HUDEP-2 (cell line): ENCODE measurements around the gene PHOSPHO1.
"Not testable (repeated sequence)": the region's sequence is repeated elsewhere in the genome, so short reads cannot be mapped to it uniquely, and the experiment has no call there.

ENCODE experiments used
- DNase-seq, 76 experiments: peaks; one replicate each; lab custom pipeline; 2025; ENCODE audit not compliant: unreplicated experiment in 76 of 76; lab: John Stamatoyannopoulos, UW

The PHOSPHO1 gene

GRCh38 chr17:49230636-49231562, at the start of gene PHOSPHO1:
Gene PHOSPHO1, minus strand, starts transcription at chr17:49230787. Its CDS starts 4,096 bp downstream, at chr17:49226691.
- peak in 72 of 76 experiments; percentile 37 to 90 (median 76) for DNase-seq

DNA sequence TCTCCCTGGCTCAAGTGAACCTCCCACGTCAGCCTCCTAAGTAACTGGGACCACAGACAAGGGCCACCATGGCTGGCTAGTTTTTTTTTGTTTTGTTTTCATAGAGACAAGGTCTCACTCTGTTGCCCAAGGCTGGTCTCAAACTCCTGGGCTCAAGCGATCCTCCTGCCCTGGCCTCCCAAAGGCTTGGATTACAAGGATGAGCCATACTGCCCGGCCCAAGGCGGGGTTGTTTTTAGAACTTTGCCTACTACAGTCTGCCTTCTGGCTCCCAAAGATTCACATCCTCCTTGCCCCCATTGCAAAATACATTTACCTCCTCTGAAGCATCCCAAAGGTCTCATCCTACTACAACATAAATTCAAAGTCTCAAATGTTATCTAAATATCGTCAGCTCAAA, 49.5 kb upstream of the PHOSPHO1 start:
- DNase-seq, result no peak

DNA sequence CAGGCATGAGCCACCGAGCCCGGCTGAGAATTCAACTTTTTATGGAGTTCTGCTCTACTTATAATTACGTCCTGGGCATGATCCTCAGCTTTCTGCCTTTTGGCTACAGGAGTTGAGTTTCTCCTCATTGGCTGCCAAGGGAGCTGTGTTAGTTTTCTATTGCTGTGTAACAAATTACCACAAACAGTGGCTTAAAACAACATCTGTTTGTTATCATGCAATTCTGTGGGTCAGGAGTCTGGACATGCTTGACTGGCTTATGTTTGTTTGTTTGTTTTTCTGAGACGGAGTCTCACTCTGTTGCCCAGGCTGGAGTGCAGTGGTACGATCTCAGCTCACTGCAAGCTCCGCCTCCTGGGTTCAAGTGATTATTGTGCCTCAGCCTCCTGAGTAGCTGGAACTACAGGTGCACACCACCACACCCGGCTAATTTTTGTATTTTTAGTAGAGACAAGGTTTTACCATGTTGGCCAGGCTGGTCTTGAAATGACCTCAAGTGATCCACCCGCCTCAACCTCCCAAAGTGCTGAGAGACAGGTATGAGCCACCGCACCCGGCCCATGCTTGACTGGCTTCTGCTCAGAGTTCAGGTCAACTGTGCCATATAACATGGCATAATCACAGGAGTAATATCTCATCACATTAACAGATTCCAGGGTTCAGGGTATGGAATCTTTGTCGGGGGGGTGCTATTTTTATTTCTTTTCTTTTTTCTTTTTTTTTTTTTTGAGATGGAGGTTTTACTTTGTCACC, 48.9 kb upstream of the PHOSPHO1 start:
- not testable (repeated sequence) for DNase-seq

DNA sequence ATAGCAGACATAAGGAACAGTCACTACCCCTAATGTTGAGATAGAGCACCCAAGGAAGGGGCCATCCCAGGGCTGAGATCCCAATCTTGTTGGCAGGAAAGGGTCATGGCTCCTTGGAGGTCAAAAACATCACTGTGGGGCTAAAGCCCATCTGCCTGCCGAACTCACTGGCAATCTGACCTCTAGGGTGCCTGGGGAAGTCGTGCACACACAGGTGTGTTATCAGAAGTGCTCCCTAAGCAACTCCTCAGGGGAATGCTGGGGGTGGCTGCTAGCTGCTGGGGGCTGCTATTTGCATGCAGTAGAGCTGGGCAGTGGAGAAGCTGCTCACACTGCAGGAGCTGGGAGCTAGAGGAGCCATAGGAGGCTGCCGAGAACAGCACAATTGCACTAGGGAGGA, 47.5 kb upstream of the PHOSPHO1 start:
- DNase-seq, result no peak

DNA sequence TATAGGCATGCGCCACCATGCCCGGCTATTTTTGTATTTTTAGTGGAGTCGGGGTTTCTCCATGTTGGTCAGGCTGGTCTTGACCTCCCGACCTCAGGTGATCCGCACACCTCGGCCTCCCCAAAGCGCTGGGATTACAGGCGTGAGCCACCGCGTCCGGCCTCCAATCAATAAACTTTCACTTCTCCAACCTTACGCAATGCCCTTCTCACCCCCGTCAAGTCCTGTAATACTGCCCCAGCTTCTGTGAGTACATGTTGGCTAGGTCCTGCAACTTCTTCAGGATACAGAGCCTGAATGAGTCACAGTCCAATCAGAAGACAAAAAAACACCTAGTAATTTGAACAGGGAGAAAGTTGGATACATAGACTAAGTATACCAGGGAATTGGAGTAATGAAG, 47.1 kb upstream of the PHOSPHO1 start:
- no peak for DNase-seq

DNA sequence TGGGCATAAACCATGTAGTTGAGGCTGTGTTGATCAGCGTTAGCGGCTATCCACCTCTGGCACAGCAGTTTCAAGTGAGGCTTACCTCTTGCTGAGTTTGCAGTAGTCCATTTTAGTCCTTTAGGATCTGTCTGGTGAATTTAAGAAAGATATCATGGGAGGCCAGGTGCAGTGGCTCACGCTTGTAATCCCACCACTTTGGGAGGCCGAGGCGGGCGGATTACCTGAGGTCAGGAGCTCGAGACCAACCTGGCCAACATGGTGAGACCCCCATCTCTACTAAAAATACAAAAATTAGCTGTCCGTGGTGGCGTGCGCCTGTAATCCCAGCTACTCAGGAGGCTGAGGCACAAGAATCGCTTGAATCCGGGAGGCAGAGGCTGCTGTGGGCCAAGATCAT, 45.4 kb upstream of the PHOSPHO1 start:
- DNase-seq, result not testable (repeated sequence)

DNA sequence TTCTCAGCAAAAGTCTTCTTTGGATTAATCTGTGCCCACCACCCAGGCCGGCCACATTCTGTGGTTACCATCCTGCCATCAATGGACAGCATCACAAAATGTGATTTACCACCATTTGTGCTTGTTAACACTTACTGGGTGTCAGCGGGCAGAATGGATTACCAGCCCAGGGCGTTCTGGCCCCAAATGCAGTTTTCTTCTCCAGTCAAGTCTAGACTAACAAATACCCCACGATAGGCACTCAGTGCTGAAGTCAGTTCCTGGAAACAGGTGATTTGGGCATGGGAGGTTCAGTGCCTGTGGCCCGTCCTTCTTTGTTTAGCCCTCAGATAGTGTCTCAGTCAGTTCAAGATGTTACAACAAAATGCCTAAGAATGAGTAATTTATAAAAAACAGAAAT, 38.8 kb upstream of the PHOSPHO1 start:
- DNase-seq, result no peak

- no peak for DNase-seq
Observed at GRCh38 chr17:49267912-49268311, 37.3 kb upstream of the PHOSPHO1 start.

GRCh38 chr17:49266233-49266632, 35.6 kb upstream of the PHOSPHO1 start:
- DNase-seq, result no peak

DNA sequence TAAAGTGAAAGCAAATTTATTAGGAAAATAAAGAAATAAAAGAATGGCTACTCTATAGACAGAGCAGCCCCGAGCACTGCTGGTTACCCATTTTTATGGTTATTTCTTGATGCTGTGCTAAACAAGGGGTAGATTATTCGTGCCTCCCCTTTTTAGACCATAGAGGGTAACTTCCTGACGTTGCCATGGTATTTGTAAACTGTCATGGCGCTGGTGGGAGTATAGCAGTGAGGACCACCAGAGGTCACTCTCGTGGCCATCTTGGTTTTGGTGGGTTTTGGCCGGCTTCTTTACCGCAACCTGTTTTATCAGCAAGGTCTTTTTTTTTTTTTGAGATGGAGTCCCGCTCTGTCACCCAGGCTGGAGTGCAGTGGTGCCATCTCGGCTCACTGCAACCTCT, 31.0 kb upstream of the PHOSPHO1 start:
- DNase-seq, result not testable (repeated sequence)

- peak in 5 of 76 experiments; percentile 13 to 38 (median 30) for DNase-seq
Observed at GRCh38 chr17:49260817-49261291, 30.3 kb upstream of the PHOSPHO1 start.

DNA sequence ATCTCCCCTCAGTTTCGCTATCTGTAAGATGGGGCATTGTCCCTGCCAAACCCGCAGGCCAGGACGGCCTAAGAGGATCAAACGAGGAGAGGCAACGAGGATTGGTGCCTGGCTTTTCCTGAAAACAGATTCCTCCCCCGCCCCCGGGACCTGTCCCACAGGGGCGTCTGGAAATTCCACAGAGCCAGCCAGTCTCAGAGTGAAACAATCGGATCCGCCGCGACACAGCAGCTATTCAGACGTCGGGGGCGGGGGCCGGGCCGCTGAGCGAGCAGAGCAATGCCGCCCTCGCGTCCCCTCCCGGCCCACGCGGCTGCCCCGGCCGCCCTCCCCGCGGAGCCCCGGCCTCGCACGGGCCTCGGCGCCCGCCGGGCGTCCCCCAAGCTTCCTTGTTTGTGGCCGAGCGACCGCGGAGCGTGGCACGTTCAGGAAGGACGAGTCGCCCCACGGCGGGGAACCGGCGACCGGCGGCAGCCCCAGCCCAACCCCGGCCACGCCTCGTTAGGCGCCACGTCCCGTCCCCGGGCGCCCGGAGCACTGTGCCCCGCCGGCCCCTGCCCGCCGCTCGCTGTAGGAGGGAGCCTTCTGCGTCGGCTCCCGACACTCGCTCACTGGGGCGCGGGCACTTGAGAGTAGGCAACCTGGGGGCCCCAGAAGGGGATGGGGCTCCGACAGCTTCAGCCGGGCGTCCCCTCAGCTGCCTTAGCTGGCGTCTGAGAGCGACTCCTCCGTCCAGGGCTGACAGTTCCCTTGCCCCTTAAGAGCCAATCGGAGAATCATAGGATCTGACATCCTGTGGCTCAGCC, 29.6 kb upstream of the PHOSPHO1 start:
- peak in 26 of 76 experiments; percentile 15 to 75 (median 40) for DNase-seq

DNA sequence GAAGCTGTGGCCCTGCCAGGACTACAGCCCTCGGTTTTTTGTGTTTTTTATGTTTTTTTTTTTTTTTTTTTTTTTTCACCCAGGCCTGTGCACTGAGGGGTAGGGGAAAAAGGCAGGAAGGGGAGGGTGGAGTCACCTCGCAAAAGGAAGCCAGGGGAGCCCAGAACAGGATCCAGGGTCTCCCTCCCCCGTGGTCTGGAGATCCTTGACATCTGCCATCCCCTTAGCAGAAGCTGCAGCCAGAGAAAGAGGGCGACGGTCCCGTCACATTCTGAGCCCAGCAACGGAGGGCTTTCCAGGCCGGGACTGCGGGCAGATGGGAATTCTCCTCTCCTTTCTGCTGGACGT, 29.1 kb upstream of the PHOSPHO1 start:
- no peak for DNase-seq

DNA sequence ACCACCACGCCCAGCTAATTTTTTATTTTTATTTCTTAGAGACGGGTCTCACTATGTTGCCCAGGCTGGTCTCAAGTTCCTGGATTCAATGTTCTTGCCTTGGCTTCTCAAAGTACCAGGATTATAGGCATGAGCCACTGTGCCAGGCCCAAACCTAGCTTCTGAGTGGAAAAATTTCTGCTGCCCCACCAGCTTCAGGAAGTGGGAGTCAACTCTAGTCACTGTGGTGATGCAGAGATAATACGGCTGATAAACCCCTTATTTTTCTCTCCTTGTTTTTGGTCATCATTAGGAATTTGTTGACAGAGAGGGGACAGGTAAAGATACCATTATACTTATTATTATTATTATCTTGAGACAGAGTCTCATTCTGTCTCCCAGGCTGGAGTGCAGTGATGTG, 27.8 kb upstream of the PHOSPHO1 start:
- DNase-seq, result peak in 1 of 76 experiments; percentile 9

DNA sequence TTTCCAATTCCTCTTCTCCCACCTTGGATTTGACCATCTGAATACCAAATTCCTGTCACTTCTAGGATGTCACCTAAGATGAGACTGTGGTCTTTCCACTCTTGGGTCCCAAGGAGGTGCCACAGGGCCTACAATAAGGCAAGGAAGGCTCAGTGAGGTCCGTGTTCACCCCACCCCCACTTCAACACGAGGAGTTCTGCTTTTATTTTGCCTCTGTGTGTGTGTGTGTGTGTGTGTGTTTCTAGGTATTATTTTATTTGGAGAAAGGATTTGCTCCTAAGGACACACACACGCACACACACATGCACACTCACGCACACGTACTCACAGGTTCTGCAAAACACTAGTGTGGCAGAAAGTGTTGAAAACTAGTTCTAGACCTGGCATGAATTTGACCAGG, 24.5 kb upstream of the PHOSPHO1 start:
- no peak for DNase-seq

GRCh38 chr17:49254066-49254465, 23.5 kb upstream of the PHOSPHO1 start:
- DNase-seq, result no peak

- peak in 31 of 76 experiments; percentile 7 to 60 (median 32) for DNase-seq
Observed at GRCh38 chr17:49252148-49252695, 21.6 kb upstream of the PHOSPHO1 start.

DNA sequence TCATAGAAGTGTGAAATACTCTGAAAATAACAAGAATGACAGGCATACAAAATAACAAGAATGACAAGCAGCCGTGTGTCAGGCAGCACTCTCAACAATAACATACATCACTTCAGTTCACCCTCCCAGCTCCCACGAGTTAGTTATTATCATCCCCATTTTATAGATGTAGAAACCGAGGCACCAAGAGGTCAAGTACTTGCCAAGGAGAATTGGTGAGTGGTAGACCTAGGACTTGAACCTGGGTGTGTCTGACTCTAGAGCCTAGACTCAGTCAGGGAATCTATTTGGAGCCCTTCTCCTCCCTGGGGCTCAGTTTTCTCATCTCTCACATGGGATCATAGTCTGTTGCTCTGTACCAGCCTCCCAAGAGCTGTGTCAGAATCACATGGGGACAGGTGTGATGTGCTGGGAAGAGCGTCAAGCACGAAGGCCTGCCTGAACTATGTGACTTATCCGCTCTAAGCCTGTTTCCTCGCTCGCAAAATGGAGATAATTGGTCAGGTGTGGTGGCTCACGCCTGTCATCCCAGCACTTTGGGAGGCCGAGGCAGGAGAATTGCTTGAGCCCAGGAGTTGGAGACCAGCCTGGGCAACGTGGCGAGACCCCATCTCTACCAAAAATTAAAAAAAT, 19.4 kb upstream of the PHOSPHO1 start:
- no peak for DNase-seq

- peak in 75 of 76 experiments; percentile 83 to 99 (median 95) for DNase-seq
Observed at GRCh38 chr17:49249292-49249794, 18.8 kb upstream of the PHOSPHO1 start.

DNA sequence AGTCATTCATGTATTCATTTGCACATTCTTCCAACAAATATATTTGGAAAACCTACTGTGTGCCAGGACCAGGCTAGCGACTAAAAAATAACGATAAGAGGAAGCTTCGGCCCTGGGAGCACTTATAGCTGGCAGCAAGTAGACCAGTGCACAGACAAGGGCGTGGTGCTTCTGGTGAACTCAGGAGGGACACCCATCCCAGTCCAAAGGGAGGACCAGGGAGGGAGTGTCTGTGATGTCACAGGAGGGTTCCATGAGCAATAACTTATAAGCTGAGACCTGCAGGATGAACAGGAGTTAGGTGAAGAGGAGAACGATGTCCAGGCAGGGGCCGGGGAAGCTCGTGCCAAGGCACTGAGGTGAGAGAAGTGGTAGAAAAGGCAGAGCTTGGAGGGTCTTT, 17.4 kb upstream of the PHOSPHO1 start:
- peak in 70 of 76 experiments; percentile 15 to 80 (median 60) for DNase-seq
